IMR-90 (cell line): ENCODE data around the gene RBBP8.

Source experiments
- CEBPB ChIP-seq: IDR thresholded peaks from 2 replicates; pipeline ENCODE4 v1.6.1; 2012; ENCODE audit warnings: low read depth, low read length, improper control_type of control experiment
- CTCF ChIP-seq: conservative IDR thresholded peaks from 2 replicates; pipeline ENCODE4 v1.5.1; 2012; ENCODE audit warnings: mild to moderate bottlenecking, low read depth, low read length, improper control_type of control experiment
- MAFK ChIP-seq: IDR thresholded peaks from 2 replicates; pipeline ENCODE4 v1.6.1; 2012; ENCODE audit warnings: low read depth, low read length, improper control_type of control experiment
- MXI1 ChIP-seq: IDR thresholded peaks from 2 replicates; pipeline ENCODE4 v1.6.1; 2012; ENCODE audit warnings: low read depth, mild to moderate bottlenecking, low read length, moderate library complexity, borderline replicate concordance
- POLR2A ChIP-seq: IDR thresholded peaks from 2 replicates; pipeline ENCODE4 v1.6.1; 2012; ENCODE audit warnings: mild to moderate bottlenecking, low read depth, low read length
- RAD21 ChIP-seq: IDR thresholded peaks from 2 replicates; pipeline ENCODE4 v1.6.1; 2012; ENCODE audit warnings: low read length, improper control_type of control experiment
- RFX5 ChIP-seq: IDR thresholded peaks from 2 replicates; pipeline ENCODE4 v1.8.0; 2012; ENCODE audit warnings: low read depth, mild to moderate bottlenecking, low read length, moderate library complexity
- TF ChIP-seq, protein P1 (sequence below): fragments of 150-350 bp; IDR thresholded peaks from 2 replicates; pipeline ENCODE4 v1.6.1; 2017; ENCODE audit warnings: mild to moderate bottlenecking, antibody characterized with exemption, low read length, low read depth
- TF ChIP-seq, protein P2 (sequence below): fragments of 150-350 bp; IDR thresholded peaks from 2 replicates; pipeline ENCODE4 v1.6.1; 2016; ENCODE audit warnings: low read depth, mild to moderate bottlenecking, low read length, moderate library complexity, borderline replicate concordance

GRCh38 chr18:23071285-23071684, 138.2 kb downstream of the RBBP8 start:
- no peak for TF ChIP-seq RFX5
- no peak for TF ChIP-seq CTCF
- no peak for TF ChIP-seq POLR2A
- TF ChIP-seq, protein P1, sequence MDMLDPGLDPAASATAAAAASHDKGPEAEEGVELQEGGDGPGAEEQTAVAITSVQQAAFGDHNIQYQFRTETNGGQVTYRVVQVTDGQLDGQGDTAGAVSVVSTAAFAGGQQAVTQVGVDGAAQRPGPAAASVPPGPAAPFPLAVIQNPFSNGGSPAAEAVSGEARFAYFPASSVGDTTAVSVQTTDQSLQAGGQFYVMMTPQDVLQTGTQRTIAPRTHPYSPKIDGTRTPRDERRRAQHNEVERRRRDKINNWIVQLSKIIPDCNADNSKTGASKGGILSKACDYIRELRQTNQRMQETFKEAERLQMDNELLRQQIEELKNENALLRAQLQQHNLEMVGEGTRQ: no peak
- no peak for TF ChIP-seq MAFK
- no peak for TF ChIP-seq CEBPB
- TF ChIP-seq, protein P2, sequence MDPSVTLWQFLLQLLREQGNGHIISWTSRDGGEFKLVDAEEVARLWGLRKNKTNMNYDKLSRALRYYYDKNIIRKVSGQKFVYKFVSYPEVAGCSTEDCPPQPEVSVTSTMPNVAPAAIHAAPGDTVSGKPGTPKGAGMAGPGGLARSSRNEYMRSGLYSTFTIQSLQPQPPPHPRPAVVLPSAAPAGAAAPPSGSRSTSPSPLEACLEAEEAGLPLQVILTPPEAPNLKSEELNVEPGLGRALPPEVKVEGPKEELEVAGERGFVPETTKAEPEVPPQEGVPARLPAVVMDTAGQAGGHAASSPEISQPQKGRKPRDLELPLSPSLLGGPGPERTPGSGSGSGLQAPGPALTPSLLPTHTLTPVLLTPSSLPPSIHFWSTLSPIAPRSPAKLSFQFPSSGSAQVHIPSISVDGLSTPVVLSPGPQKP: no peak
- no peak for TF ChIP-seq RAD21
- TF ChIP-seq MXI1: no peak
